GM23338 (cell line): ENCODE results near the gene CDK17. TPM values are rescaled to one million over a fixed set of nuclear protein-coding genes. Genes with fewer than 3 reads are reported as not detected.

Experiments used
- ATAC-seq: fragments of 200-7000 bp; cut with Tn5 transposase; 3 replicates; pipeline ENCODE4 v1.9.1; 2020
- DNase-seq: peaks from one replicate; pipeline ENCODE4 v3.0.0-alpha.2; 2015; ENCODE audit warnings: low spot score
- H2AFZ ChIP-seq: fragments of 200-600 bp; sonication (generic); 2 replicates; pipeline ENCODE4 v1.8.0; 2016; ENCODE audit warnings: antibody characterized with exemption, mild to moderate bottlenecking, moderate library complexity
- H3F3A ChIP-seq: fragments of 200-600 bp; sonication (generic); replicated peaks from 2 replicates; pipeline ENCODE4 v1.8.0; 2017; ENCODE audit warnings: antibody characterized with exemption, mixed run types, low read depth
- H3K27ac ChIP-seq: fragments of 200-600 bp; sonication (generic); 2 replicates; pipeline ENCODE4 v1.6.1; 2016; ENCODE audit warnings: low read depth
- H3K27me3 ChIP-seq: fragments of 200-600 bp; sonication (generic); 2 replicates; pipeline ENCODE4 v1.8.0; 2016; ENCODE audit warnings: mild to moderate bottlenecking, mixed run types, moderate library complexity; ENCODE audit not compliant: insufficient read depth
- H3K36me3 ChIP-seq: fragments of 200-600 bp; sonication (generic); 2 replicates; pipeline ENCODE4 v1.8.0; 2016; ENCODE audit warnings: mild to moderate bottlenecking; ENCODE audit not compliant: insufficient read depth
- H3K4me1 ChIP-seq: fragments of 200-600 bp; sonication (generic); 2 replicates; pipeline ENCODE4 v1.8.0; 2016; ENCODE audit warnings: mild to moderate bottlenecking, moderate library complexity; ENCODE audit not compliant: insufficient read depth
- H3K4me2 ChIP-seq: fragments of 200-600 bp; sonication (generic); 2 replicates; pipeline ENCODE4 v1.7.1; 2017; ENCODE audit warnings: mixed run types
- H3K4me3 ChIP-seq: fragments of 200-600 bp; sonication (generic); 2 replicates; pipeline ENCODE4 v1.6.1; 2016; ENCODE audit warnings: mixed run types
- H3K79me2 ChIP-seq: fragments of 200-600 bp; sonication (generic); replicated peaks from 2 replicates; pipeline ENCODE4 v1.8.0; 2017; ENCODE audit warnings: mild to moderate bottlenecking; ENCODE audit not compliant: insufficient read depth
- H3K9me2 ChIP-seq: fragments of 200-600 bp; sonication (generic); 2 replicates; pipeline ENCODE4 v1.8.0; 2017; ENCODE audit not compliant: insufficient read depth
- H4K20me1 ChIP-seq: fragments of 200-600 bp; sonication (generic); replicated peaks from 2 replicates; pipeline ENCODE4 v1.8.0; 2017; ENCODE audit warnings: mild to moderate bottlenecking; ENCODE audit not compliant: insufficient read depth
- H3K27ac Mint-ChIP-seq: 2 replicates; pipeline ENCODE4 v1.8.0; 2020; ENCODE audit warnings: inconsistent platforms, mild to moderate bottlenecking, moderate library complexity, mixed read lengths
- H3K27me3 Mint-ChIP-seq: 3 replicates; pipeline ENCODE4 v1.8.0; 2022; ENCODE audit warnings: low read depth, mild to moderate bottlenecking, moderate library complexity, mixed read lengths, inconsistent platforms; ENCODE audit not compliant: insufficient read depth, poor library complexity
- H3K36me3 Mint-ChIP-seq: 3 replicates; pipeline ENCODE4 v1.8.0; 2021; ENCODE audit warnings: low read depth, mild to moderate bottlenecking, inconsistent platforms, moderate library complexity, mixed read lengths
- H3K4me1 Mint-ChIP-seq: 3 replicates; pipeline ENCODE4 v1.8.0; 2020; ENCODE audit warnings: mild to moderate bottlenecking, inconsistent platforms, mixed read lengths
- H3K4me3 Mint-ChIP-seq: 3 replicates; pipeline ENCODE4 v1.8.0; 2021; ENCODE audit warnings: moderate library complexity, mild to moderate bottlenecking, inconsistent platforms, mixed read lengths
- H3K9me3 Mint-ChIP-seq: 3 replicates; pipeline ENCODE4 v1.8.0; 2020; ENCODE audit warnings: moderate library complexity, mild to moderate bottlenecking, inconsistent platforms, mixed read lengths
- CREB1 ChIP-seq: fragments of 250-450 bp; sonication (Bioruptor Pico); IDR thresholded peaks from 2 replicates; pipeline ENCODE4 v1.5.0; 2020; ENCODE audit warnings: low read depth, mild to moderate bottlenecking, moderate library complexity
- EZH2 ChIP-seq: fragments of 200-600 bp; sonication (generic); IDR thresholded peaks from one replicate; pipeline ENCODE4 v1.8.0; 2017; ENCODE audit warnings: antibody characterized with exemption, mild to moderate bottlenecking, low read depth; ENCODE audit not compliant: unreplicated experiment
- NANOG ChIP-seq: IDR thresholded peaks from 2 replicates; pipeline ENCODE4 v1.6.1; 2016; ENCODE audit warnings: antibody characterized with exemption, borderline replicate concordance
- POLR2AphosphoS5 ChIP-seq: IDR thresholded peaks from 2 replicates; pipeline ENCODE4 v1.6.1; 2016; ENCODE audit warnings: antibody characterized with exemption, low read depth
- ZNF331 ChIP-seq: fragments of 250-450 bp; sonication (Bioruptor Pico); IDR thresholded peaks from 2 replicates; pipeline ENCODE4 v1.5.0; 2020; ENCODE audit warnings: low read depth, mild to moderate bottlenecking, moderate library complexity
- polyA plus RNA-seq: library from polyadenylated mRNA; unstranded; fragments of >200 nt; fragmentation: Nextera tagmentation; extraction: Ambion mirVana; gene quantifications from 2 replicates; pipeline ENCODE4 v1.2.1, GENCODE V29; 2016
- total RNA-seq: library from RNA; depleted of rRNA; stranded (reverse); fragments of >200 nt; shearing (Covaris generic); gene quantifications from 2 replicates; pipeline ENCODE4 v1.2.3, GENCODE V29; 2014
- TF ChIP-seq, protein P1 (sequence below): fragments of 250-450 bp; sonication (Bioruptor Pico); IDR thresholded peaks from 2 replicates; pipeline ENCODE4 v1.5.0; 2020; ENCODE audit warnings: mild to moderate bottlenecking, moderate library complexity
- TF ChIP-seq, protein P2 (sequence below), 2 experiments: fragments of 200-600 bp in 1 of 2; sonication (generic) in 1 of 2; conservative IDR thresholded peaks; 2 replicates each; pipeline versions ENCODE4 v1.5.1 to v1.6.1; 2016 to 2017; ENCODE audit warnings: antibody characterized with exemption in 2 of 2, low read depth in 2 of 2, mild to moderate bottlenecking in 2 of 2, moderate library complexity in 1 of 2

The CDK17 gene
- total and polyA plus RNA-seq, 2 experiments from 2014 or later: 7.6 to 34.2 TPM

DNA sequence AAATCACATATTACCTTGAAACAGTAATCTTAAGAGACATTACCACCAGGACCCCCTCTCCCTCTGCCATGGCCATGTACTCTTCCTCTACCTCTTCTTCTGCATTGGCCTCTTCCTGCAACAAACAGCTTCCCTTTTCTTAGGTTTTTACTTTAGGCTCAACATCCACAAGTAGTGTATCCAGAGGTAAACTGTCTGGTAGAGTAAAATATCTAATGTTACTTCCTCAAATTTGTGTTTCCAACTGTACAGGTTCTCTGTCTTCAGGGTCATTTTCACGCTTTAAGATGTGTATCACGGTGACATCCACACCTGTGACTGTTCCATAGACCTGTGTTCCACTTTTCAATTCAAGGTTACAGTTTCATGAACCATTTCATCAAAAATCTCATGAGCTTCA lies 13.4 kb downstream of the CDK17 start (continued):
- TF ChIP-seq, protein P1, sequence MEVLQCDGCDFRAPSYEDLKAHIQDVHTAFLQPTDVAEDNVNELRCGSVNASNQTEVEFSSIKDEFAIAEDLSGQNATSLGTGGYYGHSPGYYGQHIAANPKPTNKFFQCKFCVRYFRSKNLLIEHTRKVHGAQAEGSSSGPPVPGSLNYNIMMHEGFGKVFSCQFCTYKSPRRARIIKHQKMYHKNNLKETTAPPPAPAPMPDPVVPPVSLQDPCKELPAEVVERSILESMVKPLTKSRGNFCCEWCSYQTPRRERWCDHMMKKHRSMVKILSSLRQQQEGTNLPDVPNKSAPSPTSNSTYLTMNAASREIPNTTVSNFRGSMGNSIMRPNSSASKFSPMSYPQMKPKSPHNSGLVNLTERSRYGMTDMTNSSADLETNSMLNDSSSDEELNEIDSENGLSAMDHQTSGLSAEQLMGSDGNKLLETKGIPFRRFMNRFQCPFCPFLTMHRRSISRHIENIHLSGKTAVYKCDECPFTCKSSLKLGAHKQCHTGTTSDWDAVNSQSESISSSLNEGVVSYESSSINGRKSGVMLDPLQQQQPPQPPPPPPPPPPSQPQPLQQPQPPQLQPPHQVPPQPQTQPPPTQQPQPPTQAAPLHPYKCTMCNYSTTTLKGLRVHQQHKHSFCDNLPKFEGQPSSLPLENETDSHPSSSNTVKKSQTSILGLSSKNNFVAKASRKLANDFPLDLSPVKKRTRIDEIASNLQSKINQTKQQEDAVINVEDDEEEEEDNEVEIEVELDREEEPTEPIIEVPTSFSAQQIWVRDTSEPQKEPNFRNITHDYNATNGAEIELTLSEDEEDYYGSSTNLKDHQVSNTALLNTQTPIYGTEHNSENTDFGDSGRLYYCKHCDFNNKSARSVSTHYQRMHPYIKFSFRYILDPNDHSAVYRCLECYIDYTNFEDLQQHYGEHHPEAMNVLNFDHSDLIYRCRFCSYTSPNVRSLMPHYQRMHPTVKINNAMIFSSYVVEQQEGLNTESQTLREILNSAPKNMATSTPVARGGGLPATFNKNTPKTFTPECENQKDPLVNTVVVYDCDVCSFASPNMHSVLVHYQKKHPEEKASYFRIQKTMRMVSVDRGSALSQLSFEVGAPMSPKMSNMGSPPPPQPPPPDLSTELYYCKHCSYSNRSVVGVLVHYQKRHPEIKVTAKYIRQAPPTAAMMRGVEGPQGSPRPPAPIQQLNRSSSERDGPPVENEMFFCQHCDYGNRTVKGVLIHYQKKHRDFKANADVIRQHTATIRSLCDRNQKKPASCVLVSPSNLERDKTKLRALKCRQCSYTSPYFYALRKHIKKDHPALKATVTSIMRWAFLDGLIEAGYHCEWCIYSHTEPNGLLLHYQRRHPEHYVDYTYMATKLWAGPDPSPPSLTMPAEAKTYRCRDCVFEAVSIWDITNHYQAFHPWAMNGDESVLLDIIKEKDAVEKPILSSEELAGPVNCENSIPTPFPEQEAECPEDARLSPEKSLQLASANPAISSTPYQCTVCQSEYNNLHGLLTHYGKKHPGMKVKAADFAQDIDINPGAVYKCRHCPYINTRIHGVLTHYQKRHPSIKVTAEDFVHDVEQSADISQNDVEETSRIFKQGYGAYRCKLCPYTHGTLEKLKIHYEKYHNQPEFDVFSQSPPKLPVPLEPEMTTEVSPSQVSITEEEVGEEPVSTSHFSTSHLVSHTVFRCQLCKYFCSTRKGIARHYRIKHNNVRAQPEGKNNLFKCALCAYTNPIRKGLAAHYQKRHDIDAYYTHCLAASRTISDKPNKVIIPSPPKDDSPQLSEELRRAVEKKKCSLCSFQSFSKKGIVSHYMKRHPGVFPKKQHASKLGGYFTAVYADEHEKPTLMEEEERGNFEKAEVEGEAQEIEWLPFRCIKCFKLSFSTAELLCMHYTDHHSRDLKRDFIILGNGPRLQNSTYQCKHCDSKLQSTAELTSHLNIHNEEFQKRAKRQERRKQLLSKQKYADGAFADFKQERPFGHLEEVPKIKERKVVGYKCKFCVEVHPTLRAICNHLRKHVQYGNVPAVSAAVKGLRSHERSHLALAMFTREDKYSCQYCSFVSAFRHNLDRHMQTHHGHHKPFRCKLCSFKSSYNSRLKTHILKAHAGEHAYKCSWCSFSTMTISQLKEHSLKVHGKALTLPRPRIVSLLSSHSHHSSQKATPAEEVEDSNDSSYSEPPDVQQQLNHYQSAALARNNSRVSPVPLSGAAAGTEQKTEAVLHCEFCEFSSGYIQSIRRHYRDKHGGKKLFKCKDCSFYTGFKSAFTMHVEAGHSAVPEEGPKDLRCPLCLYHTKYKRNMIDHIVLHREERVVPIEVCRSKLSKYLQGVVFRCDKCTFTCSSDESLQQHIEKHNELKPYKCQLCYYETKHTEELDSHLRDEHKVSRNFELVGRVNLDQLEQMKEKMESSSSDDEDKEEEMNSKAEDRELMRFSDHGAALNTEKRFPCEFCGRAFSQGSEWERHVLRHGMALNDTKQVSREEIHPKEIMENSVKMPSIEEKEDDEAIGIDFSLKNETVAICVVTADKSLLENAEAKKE (CRISPR knock-in tag): no peak
- TF ChIP-seq ZNF331 (CRISPR knock-in tag) (no peak), EZH2 (no peak), CREB1 (no peak)
- TF ChIP-seq, protein P2, sequence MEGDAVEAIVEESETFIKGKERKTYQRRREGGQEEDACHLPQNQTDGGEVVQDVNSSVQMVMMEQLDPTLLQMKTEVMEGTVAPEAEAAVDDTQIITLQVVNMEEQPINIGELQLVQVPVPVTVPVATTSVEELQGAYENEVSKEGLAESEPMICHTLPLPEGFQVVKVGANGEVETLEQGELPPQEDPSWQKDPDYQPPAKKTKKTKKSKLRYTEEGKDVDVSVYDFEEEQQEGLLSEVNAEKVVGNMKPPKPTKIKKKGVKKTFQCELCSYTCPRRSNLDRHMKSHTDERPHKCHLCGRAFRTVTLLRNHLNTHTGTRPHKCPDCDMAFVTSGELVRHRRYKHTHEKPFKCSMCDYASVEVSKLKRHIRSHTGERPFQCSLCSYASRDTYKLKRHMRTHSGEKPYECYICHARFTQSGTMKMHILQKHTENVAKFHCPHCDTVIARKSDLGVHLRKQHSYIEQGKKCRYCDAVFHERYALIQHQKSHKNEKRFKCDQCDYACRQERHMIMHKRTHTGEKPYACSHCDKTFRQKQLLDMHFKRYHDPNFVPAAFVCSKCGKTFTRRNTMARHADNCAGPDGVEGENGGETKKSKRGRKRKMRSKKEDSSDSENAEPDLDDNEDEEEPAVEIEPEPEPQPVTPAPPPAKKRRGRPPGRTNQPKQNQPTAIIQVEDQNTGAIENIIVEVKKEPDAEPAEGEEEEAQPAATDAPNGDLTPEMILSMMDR (conservative IDR thresholded peaks at IDR 0.05; ENCODE audit: low read depth in 2 of 2): no peak

DNA sequence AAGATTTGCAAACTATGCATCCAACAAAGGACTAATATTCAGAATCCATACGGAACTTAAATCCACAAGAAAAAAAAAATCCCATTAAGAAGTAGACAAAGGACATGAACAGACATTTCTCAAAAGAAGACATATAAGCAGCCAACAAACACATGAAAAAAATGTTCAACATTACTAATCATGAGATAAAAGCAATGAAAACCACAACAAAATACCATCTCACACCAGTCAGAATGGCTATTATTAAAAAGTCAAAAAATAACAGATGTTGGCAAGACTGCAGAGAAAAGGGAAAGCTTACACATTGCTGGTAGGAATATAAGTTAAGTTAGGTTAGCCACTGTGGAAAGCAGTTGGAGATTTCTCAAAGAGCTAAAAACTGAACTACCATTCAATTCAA lies 16.2 kb downstream of the CDK17 start:
- DNase-seq: no peak
- Mint-ChIP-seq H3K27ac (peak overlapping the region; percentile 26; the same call in 1 of the 2 replicates), H3K27me3 (no peaks in the 10 kb centered on the region), H3K36me3 (peaks cover 9% of the 10 kb centered on the region; the same call in 2 of the 3 replicates), H3K4me3 (no peak overlapping the region), H3K4me1 (no peaks in the 10 kb centered on the region), H3K9me3 (peaks cover 12% of the 10 kb centered on the region; the same call in 2 of the 3 replicates)
- no peak overlapping the region for H2AFZ ChIP-seq
- H4K20me1 ChIP-seq: no peaks in the 10 kb centered on the region; the same call in 1 of the 2 replicates
- no peak for ATAC-seq
- no peak overlapping the region for H3K4me3 ChIP-seq
- no peaks in the 10 kb centered on the region for H3K27me3 ChIP-seq
- no peaks in the 10 kb centered on the region for H3K9me2 ChIP-seq
- no peaks in the 10 kb centered on the region for H3F3A ChIP-seq
- peaks cover 96% of the 10 kb centered on the region for H3K79me2 ChIP-seq
- no peaks in the 10 kb centered on the region for H3K36me3 ChIP-seq
- no peak overlapping the region for H3K4me2 ChIP-seq
- no peaks in the 10 kb centered on the region for H3K4me1 ChIP-seq
- no peak overlapping the region for H3K27ac ChIP-seq
- TF ChIP-seq EZH2 (no peak), NANOG (no peak), POLR2AphosphoS5 (no peak)
- TF ChIP-seq, protein P2 (conservative IDR thresholded peaks at IDR 0.05; ENCODE audit: low read depth in 2 of 2): no peak
